Measurements from ENCODE around the gene RGS6.

Gene RGS6

DNA sequence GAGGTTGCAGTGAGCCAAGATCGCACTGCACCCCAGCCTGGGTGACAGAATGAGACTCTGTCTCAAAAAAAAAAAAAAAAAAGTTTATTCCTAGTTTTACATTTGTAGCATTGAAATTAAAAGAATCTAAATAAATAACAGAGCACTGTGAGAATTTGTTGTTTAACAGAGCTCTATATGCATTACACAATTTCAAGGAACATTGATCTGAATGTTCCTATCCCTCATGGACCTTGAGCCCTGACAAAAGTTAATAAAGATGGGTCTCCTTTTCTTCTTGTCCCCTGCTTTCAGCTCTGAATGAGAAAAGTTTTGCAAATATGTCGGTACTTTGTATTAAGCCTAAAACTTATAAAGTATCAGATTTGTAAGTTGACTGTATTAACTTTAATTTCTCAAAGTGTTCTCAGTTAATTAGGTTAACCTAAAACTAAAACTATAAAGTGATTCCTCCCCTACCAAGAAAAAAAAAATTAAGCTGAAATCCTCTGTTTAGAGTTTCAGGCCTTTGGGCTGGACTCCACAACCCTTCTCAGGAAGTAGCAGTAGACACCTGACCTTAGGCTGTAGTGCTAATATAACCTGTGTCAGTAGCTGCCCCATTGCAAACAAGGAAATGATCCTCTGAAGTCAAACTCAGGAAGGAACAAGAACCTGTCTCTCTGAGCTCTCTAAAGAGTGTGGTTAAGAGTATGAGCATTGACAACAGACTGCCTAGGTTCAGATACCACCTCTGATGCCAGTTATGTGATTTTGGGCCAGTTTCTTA lies 484.0 kb downstream of the RGS6 start:
- no peak for DNase-seq

DNA sequence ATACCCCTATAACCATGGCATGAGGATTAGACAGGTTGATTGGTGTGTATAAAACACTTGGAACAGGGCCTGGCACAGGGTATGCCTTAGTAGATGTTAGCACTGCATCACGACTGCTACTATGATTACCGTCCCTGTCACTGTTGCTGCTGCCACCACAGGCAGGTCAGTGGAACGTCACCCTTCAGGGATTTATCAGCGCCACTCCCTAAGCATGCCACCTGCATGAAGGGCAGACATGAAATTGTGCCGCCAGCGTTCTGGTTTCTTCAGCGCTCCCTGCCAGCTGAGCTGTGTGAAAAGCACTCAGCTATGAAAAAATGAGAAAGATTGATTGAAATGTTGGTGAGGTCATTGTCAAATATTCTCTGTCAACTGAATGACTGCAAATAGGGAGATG lies 484.7 kb downstream of the RGS6 start:
- DNase-seq, result peak; percentile 34

DNA sequence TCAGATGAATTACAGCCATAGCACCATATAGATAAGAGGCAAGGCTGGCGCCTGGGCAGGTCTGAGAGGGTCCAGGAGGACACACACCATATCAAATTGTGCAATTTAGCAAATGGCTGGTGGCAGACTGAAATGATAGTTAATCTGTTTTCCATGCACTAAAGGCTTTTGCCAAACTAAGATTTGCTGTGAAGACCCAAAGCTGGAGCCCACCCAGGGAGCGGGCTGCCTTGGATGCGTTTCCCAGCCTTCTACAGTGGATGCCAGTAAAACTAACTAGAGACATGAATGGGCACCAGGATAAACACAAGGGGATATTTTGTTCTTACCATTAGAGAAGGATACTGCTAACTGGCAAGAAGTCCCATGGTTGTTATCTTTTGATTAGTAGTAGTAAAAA lies 486.6 kb downstream of the RGS6 start:
- DNase-seq, result no peak

DNA sequence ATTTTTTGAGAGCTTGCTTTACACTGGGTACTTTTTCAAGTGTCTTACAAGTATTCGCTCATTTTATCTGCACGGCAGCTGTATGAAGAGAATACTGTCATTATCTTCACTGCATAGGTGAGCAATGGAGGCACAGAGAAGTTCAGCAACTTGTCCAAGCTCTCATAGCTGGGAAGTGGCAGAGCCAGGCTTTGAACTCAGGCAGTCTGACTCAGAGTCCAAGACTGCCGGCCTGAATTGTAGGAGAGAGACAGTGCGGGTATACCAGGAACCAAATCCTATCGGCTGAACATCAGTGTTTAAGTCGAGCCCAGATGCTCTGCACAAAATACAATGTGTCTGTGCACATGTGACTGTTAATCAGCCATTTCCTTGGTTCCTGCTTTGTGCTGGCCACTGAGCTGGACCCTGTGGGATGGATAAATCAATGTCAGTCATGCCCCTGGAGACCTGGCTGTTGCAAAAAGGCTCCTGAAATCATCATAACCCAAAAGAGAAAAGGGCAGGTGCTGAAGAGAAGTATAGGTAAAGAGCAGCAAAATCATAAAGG lies 487.1 kb downstream of the RGS6 start:
- DNase-seq, result no peak

DNA sequence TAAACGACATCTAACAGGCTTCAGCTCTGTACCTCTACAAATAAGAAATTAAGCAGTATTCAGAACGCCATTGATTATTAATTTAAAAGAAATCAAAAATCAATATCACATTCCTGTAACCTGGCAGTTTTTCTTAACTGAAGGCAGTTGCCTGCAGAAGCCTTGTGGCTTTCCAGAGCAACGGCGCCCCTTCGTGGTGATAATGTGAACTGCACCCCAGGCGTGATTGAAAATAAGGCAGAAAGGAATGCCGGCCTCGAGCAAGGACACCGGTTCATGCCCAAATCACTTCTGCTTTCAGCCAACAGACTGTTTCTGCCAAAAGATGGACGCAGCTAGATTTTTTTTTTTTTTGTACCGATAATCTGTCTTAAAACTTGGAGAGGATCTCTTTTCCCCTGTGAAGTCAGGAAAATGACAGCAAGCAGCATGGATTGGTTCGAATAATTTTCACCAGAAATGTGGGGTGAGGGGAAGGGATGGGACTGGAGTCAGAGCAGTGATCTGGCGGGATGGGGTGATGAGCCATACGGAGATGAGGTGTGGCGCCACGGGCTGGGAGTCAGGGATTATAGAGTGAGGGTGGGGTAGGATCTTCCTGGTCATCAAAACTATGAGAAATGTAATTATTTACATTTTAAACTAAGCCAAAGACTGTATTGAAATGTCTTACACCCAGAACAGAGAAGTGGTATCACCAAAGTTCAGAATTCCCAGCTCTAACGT lies 488.7 kb downstream of the RGS6 start:
- peak; percentile 86 for DNase-seq

DNA sequence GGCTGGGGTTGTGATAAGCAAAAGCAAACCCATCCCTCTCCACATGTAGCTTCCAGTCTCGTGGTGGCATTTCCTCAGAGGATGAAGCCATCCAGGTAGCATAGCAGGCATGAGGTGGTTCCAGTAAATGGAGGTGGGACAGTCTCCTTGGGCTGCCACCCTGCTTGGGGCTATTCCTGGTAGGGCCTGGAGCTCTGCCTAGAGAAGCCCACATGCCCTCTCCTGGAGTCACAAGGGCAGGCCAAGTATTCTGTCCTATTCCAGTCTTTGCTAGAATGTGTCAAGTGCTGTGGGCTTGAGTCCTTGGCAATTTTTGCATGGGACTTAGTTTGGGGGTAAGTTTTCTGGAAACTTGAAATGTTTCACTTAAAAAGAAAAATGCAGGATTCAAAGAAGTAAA lies 491.7 kb downstream of the RGS6 start:
- no peak for DNase-seq

DNA sequence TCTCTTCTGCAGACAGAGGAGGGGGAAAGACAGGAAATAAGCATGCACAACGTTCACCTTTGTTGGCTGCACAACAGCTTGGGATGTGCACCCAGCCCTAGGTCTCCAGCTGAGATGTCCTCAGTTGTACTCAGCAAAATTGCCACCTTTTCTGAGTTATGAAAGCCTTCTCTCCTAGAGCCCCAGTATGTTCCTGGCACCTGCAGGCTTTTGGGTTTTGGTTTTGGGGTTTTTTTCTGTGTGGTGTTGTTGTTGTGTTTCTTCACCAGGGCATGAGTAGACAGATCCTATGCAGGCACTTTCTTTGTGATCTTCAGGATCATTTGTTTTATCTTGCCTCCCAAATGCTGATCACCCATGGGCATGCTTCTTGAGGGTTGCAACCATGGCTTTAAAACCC lies 498.2 kb downstream of the RGS6 start:
- DNase-seq, result no peak

DNA sequence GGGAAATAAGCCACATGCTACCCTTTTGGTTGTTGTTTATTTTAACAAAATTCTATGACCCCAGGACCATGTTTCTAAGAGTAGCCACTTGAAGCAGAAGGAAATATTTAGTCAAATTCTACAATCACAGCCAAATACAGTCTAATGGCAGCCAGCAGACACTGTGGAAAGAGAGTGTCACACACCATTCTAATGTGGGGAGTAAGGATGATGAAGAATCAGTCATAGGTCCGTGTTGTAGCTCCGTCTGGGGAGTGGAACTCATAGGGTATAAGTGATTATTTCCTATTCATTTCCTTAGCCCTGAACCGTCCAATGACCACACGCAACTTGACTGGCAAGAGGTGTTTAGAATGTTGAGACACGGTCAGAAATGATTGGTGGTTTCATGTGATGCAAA lies 500.5 kb downstream of the RGS6 start:
- no peak for DNase-seq

DNA sequence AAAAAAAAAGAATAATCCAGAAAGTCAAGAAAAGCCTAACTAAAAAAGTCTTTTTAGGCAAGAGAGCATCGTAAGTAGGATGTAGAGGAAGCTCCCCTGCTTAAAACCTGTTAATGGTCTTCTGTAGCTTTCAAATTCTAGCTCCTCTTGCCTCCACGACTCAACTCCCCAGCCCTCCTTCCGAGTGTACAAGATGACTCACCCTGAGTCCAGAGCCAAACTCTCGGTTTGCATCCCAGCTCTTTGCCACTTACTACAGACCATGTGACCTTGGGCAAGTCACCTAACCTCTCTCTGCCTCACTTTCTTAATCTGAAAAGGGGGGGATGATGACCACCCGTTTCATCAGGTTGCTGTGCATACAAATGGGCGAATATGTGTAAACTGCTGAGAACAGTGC lies 501.3 kb downstream of the RGS6 start:
- DNase-seq, result no peak

DNA sequence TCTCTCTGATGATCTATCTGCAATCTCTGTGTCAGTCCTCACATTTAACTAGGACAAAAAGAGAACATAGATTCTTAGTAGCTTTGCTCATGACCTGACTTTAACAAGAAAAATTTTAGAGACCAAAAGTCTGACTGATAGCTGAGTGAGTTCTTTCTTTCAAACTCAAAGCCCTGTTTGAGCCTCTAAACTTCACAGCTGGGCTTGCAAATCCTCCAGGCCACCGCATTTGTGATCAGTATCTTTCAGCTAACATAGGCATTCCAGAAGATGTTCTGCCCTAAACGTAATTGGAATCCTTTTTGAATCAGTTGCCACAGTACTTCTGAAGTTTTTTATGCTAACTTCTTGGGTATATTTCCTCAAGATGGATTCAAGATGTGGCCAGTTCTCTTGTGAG lies 502.6 kb downstream of the RGS6 start:
- DNase-seq, result no peak

DNA sequence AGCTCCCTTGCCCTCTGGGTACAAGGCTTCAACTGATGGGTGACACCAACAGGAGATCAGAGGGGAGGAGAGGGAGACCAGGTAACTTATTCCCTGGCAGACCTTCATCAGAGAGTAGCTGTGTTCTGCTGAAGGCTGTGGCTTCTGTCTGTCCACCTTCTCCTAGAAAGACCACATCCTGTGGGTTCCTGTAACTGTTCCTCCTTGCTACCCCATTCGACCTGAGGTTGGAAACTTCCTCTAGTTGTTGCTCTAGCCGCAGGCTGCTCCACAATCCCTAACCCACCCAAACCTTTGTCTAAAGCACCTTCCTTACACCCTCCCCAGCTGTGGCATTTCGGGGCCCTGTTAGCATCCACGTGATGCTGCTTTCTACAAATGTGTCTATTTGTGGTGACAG lies 507.5 kb downstream of the RGS6 start:
- no peak for DNase-seq

DNA sequence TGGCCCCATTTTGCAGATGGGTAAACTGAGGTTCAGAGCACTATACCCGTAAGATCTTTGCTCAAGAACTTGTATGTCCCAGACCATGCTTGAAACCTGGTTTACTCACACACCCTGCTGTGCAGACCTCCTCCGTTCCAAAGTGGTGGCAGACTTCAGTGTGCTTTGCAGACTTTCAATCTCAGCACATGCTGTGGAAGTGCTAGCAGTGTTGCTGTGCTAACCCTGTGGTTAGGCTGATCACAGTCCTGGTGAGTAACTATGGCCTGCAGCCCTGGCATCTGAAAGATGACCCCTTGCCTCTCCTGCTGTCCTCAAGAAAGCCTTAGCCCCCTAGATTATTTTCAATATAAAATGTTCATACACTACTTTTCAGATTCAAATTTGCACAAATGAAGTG lies 511.0 kb downstream of the RGS6 start:
- DNase-seq, result no peak

DNA sequence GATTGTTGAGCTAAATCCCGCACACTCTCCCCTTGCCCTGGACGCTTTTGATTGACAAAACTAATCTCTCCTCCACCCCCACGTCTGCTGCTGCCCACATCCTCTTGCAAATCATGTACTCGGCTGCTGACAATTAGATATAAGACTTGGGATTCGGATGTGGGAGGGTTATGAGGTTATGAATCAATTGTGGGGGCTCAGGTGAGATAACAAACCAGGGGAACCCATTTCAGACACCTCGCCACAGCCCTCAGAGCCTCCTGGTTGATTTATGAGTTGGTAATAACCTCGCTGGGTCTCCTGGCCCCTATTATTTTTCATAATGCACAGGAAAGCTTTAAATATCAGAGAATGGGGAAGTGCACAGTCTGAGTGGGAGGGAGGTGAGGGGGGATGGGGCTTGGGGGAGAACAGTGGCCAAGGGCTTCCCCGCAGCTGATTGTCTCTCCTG lies 511.8 kb downstream of the RGS6 start:
- no peak for DNase-seq

DNA sequence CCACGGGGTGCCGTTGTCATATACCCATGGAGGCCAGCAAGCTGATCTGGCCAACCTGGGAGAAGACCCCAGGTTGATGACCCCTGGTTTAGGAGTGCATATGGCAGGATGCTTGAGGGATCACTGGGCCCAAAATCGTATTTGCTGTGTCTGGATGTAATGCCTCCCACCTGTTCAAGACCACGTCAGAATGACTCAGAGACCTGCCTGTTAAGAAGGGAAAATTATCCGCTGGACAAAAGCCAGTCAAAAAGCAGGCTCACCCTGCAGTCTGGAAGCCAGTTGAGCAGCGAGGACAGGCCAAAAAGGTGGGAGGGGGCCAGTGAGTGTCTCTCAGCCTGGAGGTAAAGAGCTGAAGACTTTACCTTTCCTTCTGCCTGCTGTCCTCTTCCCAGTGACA lies 512.5 kb downstream of the RGS6 start:
- DNase-seq, result no peak

DNA sequence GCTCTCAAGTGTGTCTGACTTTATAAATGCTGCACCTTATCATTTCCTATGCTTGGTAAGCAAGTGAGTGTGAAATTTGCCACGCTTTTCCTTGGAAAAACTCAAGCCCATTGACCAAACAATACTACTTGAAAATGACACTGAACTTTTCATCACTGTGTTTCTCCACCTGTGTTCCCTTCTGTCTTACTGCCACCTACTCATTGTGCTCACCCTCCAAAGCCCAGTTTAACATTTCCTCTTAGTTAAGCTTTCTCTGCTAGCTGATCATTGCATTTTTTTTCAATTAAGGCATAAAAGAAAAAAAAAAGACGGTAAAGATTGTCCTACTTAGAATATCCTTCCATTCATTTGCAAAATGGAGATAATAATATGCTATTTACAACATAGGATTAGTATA lies 516.0 kb downstream of the RGS6 start:
- DNase-seq, result no peak

DNA sequence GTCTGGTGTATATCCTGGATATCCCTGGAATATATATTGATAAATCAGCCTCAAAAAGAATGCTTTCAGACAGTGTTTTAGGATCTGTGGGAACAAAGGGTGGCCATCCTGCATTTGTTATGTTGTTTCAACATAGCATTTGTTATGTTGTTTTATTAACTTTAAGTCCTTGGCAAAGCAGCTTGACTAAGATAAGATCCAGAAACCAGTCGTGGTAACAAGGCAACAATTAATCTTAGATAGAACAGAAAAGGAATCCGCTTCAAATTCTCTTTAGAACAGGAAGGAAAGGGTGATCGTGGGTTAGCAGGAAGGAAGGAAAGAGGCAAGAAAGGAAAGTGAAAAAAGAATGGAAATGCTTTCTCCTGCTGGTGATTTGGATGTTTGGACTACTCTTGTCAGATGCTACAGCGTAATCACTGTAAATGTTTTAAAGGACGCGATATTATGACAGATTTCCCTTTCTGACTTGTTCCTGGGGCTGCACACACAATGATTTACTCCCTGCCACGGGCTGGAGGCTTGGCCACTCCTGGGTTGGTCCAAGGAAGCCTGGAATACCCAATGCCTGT lies 518.3 kb downstream of the RGS6 start:
- no peak for DNase-seq

DNA sequence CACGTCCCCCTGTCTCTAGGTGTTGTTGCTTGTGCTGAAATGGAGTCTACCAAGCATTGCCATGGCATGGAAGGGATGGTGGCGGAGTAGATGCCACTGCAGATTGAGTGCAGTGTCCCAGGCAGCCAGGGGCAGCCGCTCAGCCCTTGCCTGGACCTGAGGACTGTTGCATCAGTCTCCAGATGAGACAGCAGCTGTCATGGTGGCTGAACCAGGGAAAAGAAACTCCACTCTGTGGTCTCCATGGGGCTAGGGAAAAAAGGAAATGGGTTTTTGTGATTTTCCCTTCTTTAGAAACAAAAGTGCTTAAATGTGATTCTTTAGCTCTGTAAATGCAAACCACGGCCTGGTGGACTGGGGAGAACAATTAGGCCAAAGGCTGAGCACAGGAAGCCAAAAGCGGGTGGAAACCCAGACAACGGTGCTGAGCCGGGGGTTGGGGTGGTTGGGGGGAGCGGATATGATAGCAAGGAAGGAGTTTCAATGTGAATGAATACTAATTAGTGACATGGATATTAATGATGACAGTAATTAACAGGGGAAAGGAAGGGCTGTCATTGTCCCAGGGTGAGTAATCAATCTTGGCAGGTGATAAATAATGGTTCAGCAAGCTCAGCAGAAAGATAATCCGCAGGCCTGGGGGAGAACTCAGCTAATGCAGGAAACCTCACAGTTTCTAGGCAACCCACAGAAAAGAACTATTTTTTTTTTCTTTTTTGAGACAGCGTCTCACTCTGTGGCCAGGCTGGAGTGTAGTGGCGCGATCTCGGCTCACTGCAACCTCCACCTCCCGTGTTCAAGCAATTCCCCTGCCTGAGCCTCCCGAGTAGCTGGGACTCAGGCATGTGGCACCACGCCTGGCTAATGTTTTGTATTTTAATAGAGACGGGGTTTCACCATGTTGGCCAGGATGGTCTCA lies 519.1 kb downstream of the RGS6 start:
- peak; percentile 84 for DNase-seq

DNA sequence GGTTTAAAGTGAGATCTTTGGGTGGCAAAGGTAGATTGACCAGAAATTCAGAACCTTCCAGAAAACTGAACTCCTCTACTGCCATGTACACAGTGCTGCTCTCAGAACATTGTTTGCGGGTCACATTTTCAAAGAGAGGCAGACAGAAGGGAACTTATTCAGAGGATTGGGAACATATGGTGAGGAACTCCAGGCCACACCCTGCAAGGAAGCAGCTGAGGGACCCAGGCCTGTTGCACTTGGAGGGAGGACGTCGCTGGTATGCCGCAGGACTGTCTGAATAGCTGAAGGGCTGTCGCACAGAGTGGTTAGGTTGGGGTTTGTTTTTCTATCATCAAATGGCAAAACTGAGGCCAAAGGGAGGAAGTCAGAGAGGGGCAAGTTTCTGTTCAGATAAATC lies 520.5 kb downstream of the RGS6 start:
- DNase-seq, result no peak

DNA sequence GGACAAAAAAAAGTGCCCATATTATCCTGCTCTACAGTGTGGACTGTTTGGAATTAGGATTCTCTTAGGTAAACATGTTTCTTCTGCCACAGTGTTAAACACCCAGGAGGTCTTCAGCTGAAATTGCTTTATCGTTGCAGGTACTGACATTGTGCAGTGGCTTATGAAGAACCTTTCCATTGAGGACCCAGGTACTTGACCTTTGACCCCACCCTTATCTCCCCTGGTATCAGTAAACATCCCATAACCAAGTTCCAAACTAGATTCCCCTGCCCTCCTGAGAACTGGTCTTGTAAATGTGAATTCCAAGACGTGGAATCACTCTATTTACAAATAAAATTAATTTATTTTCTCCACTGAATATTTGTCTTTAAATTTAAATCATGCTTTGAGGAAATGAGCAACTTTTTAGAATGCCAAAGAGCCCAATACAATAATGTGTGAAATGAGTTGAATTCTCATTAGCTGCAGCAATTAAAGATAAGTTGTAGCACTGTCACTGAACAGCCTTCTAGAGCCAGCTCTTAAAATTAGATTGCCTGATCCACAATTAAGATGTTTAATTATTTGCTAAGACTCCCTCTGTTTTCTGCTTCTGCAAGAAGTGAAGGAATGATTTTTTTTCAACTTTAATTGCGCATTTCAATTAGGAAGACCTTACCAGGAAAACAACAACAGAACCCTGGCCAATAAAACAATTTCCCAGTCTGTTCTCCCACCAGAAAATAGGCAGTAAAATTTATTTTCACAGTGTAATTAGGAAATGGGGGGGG lies 522.3 kb downstream of the RGS6 start:
- DNase-seq, result no peak

DNA sequence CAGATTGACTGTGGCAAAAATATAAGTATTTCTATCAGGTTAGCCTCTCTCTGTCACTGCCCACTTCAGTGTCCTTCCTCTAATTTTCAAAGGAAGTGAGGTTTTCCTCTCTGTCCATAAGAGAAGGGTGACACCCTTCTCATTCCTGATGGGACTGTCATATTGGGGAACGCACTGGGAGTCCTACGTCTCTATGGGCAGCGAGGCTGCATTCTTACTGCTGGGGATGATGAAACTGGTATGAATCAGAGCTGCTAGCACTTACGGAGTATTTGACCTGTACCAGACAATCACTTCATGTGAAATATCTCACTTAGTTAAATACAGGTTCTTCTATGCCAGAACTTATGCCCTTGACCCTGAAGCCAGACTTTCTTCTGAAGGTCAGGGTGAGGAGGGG lies 525.4 kb downstream of the RGS6 start:
- DNase-seq, result no peak

DNA sequence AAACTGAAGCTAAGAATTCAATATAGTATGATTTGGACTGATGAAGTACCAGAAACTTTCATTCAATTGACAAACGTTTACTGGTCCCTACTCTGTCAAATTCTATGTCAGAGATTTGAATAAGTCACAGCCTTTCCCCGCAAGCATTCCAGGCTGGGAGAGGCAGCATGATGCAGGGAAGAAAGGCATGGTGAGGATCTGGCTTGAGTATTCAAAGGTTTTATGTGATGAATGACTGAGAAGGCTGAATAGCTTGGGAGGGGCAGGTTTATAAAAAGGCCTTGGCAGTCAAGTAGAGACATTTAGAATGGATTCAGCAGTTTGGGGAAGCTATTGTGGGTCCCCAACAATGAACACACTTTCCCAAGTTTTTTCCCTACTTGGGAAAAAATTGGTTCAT lies 529.8 kb downstream of the RGS6 start:
- no peak for DNase-seq

DNA sequence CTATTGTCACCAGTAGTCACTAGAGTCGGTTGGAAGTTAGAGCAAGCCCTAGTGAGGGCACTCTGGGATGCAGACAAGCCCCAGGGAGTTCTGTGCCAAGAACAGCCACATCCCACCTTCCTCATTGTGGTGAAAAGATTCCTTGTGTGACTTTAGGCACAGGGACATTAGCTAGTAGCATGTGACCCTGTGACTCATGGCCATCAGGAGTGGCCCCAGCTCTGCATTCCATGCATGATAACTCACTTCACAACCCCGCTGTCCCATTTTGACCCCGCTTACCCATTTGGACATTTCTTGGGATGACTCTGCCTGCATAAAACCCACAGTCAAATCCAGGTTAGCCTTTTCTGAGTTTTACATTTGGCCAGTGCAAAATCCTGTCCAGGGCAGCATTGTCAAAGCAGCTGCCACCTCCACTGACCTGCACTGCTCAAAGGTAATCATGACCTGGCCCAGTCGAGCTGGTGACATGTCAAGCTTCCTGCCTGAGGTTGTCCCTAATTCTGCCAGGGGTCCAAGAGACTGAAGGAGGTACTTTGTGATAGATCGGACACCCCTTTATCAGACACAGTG lies 531.1 kb downstream of the RGS6 start:
- DNase-seq, result no peak
